ENCODE measurements around the gene MYZAP. TPM values are rescaled to one million over a fixed set of nuclear protein-coding genes. Genes with fewer than 3 reads are reported as not detected.

Gene MYZAP
- total RNA-seq, 1 experiment from 2014 or later = 0.68 TPM

- POLR2A ChIA-PET = no interaction called here
- no peak for ATAC-seq
- H3K36me3 Mint-ChIP-seq = no peaks in the 10 kb centered on the region
- H3K27me3 Mint-ChIP-seq (ENCODE audit: low read depth) = peaks cover 33% of the 10 kb centered on the region
- CTCF ChIA-PET = interaction anchor here (1.9 to 2.1 kb wide), 2 partner anchors 9 to 138 kb away, joined by 4 to 8 read pairs; partner anchors contain the start of gene POLR2M
- H3K9me3 Mint-ChIP-seq = no peaks in the 10 kb centered on the region
- no peak for DNase-seq (ENCODE audit: low spot score)
- TF ChIP-seq OVOL2 (CRISPR knock-in tag; IDR thresholded peaks at IDR 0.05; ENCODE audit: borderline replicate concordance) = no peak
- TF ChIP-seq ZBTB43 (CRISPR knock-in tag; IDR thresholded peaks at IDR 0.05) = no peak
- TF ChIP-seq JUN (CRISPR knock-in tag; IDR thresholded peaks at IDR 0.05) = no peak
- TF ChIP-seq TEAD1 (CRISPR knock-in tag; IDR thresholded peaks at IDR 0.05) = no peak
- no peaks in the 10 kb centered on the region for H3K4me1 Mint-ChIP-seq
- no peak overlapping the region for H3K27ac Mint-ChIP-seq
- H3K4me3 Mint-ChIP-seq = no peak overlapping the region
These were observed 105.9 kb downstream of the MYZAP start for GRCh38 chr15:57697588-57697987.

GRCh38 chr15:57698243-57698642 is 106.5 kb downstream of the MYZAP start:
- DNase-seq (ENCODE audit: low spot score) (no peak), ATAC-seq (no peak)
- POLR2A ChIA-PET = no interaction called here
- no peak for TF ChIP-seq CDX4 (CRISPR knock-in tag; IDR thresholded peaks at IDR 0.05; ENCODE audit: borderline replicate concordance)
- TF ChIP-seq FOXP1 (CRISPR knock-in tag; IDR thresholded peaks at IDR 0.05; ENCODE audit: borderline replicate concordance) = no peak
- no peak for TF ChIP-seq ZNF281 (CRISPR knock-in tag; IDR thresholded peaks at IDR 0.05)
- TF ChIP-seq OVOL2 (CRISPR knock-in tag; IDR thresholded peaks at IDR 0.05; ENCODE audit: borderline replicate concordance) = no peak
- TF ChIP-seq ESRRA (CRISPR knock-in tag; IDR thresholded peaks at IDR 0.05; ENCODE audit: borderline replicate concordance) = no peak
- TF ChIP-seq ZNF263 (CRISPR knock-in tag; IDR thresholded peaks at IDR 0.05; ENCODE audit: low read depth) = no peak
- no peak for TF ChIP-seq AFF4 (CRISPR knock-in tag; IDR thresholded peaks at IDR 0.05; ENCODE audit: borderline replicate concordance)
- no peak for TF ChIP-seq TP53 (CRISPR knock-in tag; IDR thresholded peaks at IDR 0.05)
- no peak for TF ChIP-seq PRDM15 (CRISPR knock-in tag; IDR thresholded peaks at IDR 0.05)
- TF ChIP-seq TCF7 (CRISPR knock-in tag; IDR thresholded peaks at IDR 0.05; ENCODE audit: low read depth) = no peak
- no peaks in the 10 kb centered on the region for H3K9me3 Mint-ChIP-seq
- H3K4me3 Mint-ChIP-seq = no peak overlapping the region
- no peaks in the 10 kb centered on the region for H3K4me1 Mint-ChIP-seq
- CTCF ChIA-PET = interaction anchor here (1.9 kb wide), 1 partner anchor 138 kb away, joined by 4 read pairs; no protein-coding TSS in a partner anchor
- peaks cover 40% of the 10 kb centered on the region for H3K27me3 Mint-ChIP-seq (ENCODE audit: low read depth)
- H3K27ac Mint-ChIP-seq = no peak overlapping the region
- H3K36me3 Mint-ChIP-seq = no peaks in the 10 kb centered on the region
